WTC11 (cell line): ENCODE data around the gene PLA2G4E.

Experiments used
- CTCF ChIP-seq: fragments of 200-600 bp; IDR thresholded peaks from 2 replicates; pipeline ENCODE4 v1.8.0; 2022; ENCODE audit warnings: antibody characterized with exemption
- GABPB1 ChIP-seq: sonication (generic); formaldehyde crosslinking; IDR thresholded peaks from 2 replicates; pipeline ENCODE4 v1.8.1; 2023; ENCODE audit warnings: mild to moderate bottlenecking, missing genetic modification reagents
- NR3C1 ChIP-seq: sonication (generic); formaldehyde crosslinking; conservative IDR thresholded peaks from 2 replicates; pipeline ENCODE4 v1.8.1; 2023; ENCODE audit warnings: low read depth, mild to moderate bottlenecking, missing genetic modification reagents
- PRRX2 ChIP-seq: fragments of 250-450 bp; sonication (Bioruptor Pico); IDR thresholded peaks from 2 replicates; pipeline ENCODE4 v1.8.0; 2021; ENCODE audit warnings: mild to moderate bottlenecking
- RELA ChIP-seq: sonication (generic); formaldehyde crosslinking; IDR thresholded peaks from 2 replicates; pipeline ENCODE4 v1.8.1; 2022; ENCODE audit warnings: missing genetic modification reagents, mild to moderate bottlenecking, borderline replicate concordance
- SP1 ChIP-seq: sonication (generic); formaldehyde crosslinking; conservative IDR thresholded peaks from 2 replicates; pipeline ENCODE4 v1.8.1; 2022; ENCODE audit warnings: missing genetic modification reagents
- ZNF121 ChIP-seq: sonication (generic); formaldehyde crosslinking; IDR thresholded peaks from 2 replicates; pipeline ENCODE4 v1.8.0; 2023; ENCODE audit warnings: missing genetic modification reagents
- ZNF281 ChIP-seq: sonication (generic); formaldehyde crosslinking; IDR thresholded peaks from 2 replicates; pipeline ENCODE4 v1.8.0; 2023; ENCODE audit warnings: mild to moderate bottlenecking, missing genetic modification reagents

GRCh38 chr15:42064271-42064670, 43.4 kb upstream of the PLA2G4E start:
- no peak for TF ChIP-seq PRRX2 (CRISPR knock-in tag)
- no peak for TF ChIP-seq CTCF
- TF ChIP-seq ZNF281 (CRISPR knock-in tag): no peak
- TF ChIP-seq ZNF121 (CRISPR knock-in tag): no peak
- TF ChIP-seq NR3C1 (CRISPR knock-in tag): no peak
- TF ChIP-seq SP1 (CRISPR knock-in tag): no peak
- TF ChIP-seq GABPB1: no peak
- no peak for TF ChIP-seq RELA (CRISPR knock-in tag)
